GM15510 (cell line): ENCODE measurements around the gene MYBBP1A.

Experiments used
- POLR2A ChIP-seq: IDR thresholded peaks from 3 replicates; pipeline ENCODE4 v1.6.1; 2011; ENCODE audit warnings: borderline replicate concordance; ENCODE audit not compliant: insufficient read length; ENCODE audit errors: extremely low read depth

Gene MYBBP1A

GRCh38 chr17:4539576-4540223 lies 15.5 kb downstream of the MYBBP1A start:
- no peak for TF ChIP-seq POLR2A

- TF ChIP-seq POLR2A: no peak
Measured at GRCh38 chr17:4539025-4539424, 16.2 kb downstream of the MYBBP1A start.

GRCh38 chr17:4538236-4539002 lies 16.8 kb downstream of the MYBBP1A start:
- no peak for TF ChIP-seq POLR2A

- TF ChIP-seq POLR2A: no peak
Measured at GRCh38 chr17:4537451-4538235, 17.5 kb downstream of the MYBBP1A start.

GRCh38 chr17:4536742-4537411 lies 18.3 kb downstream of the MYBBP1A start:
- no peak for TF ChIP-seq POLR2A

- no peak for TF ChIP-seq POLR2A
Measured at GRCh38 chr17:4536259-4536741, 18.9 kb downstream of the MYBBP1A start.

GRCh38 chr17:4535667-4536258 lies 19.4 kb downstream of the MYBBP1A start:
- no peak for TF ChIP-seq POLR2A

GRCh38 chr17:4534928-4535666 lies 20.1 kb downstream of the MYBBP1A start:
- no peak for TF ChIP-seq POLR2A

- no peak for TF ChIP-seq POLR2A
Measured at GRCh38 chr17:4534515-4534914, 20.7 kb downstream of the MYBBP1A start.

GRCh38 chr17:4533523-4534504 lies 21.4 kb downstream of the MYBBP1A start:
- no peak for TF ChIP-seq POLR2A

GRCh38 chr17:4532860-4533522 lies 22.2 kb downstream of the MYBBP1A start:
- no peak for TF ChIP-seq POLR2A
